Lower leg skin (tissue), 3 donors: ENCODE data around the gene ENPEP.

Experiments
- POLR2A ChIP-seq, 2 donors: fragments of 450-650 bp; IDR thresholded peaks; one replicate each; pipeline ENCODE4 v1.6.1; 2016 to 2017; ENCODE audit warnings: antibody characterized with exemption in 2 of 2, mild to moderate bottlenecking in 1 of 2, moderate library complexity in 1 of 2
- TF ChIP-seq, protein P1 (sequence below), 3 donors: fragments of 450-650 bp; IDR thresholded peaks; one replicate each; pipeline ENCODE4 v1.5.1; 2016; ENCODE audit warnings: antibody characterized with exemption in 3 of 3, mild to moderate bottlenecking in 3 of 3, moderate library complexity in 2 of 3

- TF ChIP-seq, protein P1, sequence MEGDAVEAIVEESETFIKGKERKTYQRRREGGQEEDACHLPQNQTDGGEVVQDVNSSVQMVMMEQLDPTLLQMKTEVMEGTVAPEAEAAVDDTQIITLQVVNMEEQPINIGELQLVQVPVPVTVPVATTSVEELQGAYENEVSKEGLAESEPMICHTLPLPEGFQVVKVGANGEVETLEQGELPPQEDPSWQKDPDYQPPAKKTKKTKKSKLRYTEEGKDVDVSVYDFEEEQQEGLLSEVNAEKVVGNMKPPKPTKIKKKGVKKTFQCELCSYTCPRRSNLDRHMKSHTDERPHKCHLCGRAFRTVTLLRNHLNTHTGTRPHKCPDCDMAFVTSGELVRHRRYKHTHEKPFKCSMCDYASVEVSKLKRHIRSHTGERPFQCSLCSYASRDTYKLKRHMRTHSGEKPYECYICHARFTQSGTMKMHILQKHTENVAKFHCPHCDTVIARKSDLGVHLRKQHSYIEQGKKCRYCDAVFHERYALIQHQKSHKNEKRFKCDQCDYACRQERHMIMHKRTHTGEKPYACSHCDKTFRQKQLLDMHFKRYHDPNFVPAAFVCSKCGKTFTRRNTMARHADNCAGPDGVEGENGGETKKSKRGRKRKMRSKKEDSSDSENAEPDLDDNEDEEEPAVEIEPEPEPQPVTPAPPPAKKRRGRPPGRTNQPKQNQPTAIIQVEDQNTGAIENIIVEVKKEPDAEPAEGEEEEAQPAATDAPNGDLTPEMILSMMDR (IDR thresholded peaks at IDR 0.05) = no peak
- TF ChIP-seq POLR2A (IDR thresholded peaks at IDR 0.05) = no peak
Measured at GRCh38 chr4:110533590-110533910, 57.6 kb downstream of the ENPEP start.
